ENCODE measurements around the gene ABCC3.

The ABCC3 gene

GRCh38 chr17:50686494-50687199, 52.0 kb downstream of the ABCC3 start:
- peak; percentile 17 for DNase-seq (ENCODE audit: low spot score)
- TF ChIP-seq CTCF (IDR thresholded peaks at IDR 0.05; ENCODE audit: borderline replicate concordance, control extremely low read depth, extremely low read depth, insufficient read depth, missing control alignments) = no peak
- in situ Hi-C loops (cut with MboI; ENCODE audit: low sequenced_read_pairs, unreplicated experiment) = no loop called here

- DNase-seq (ENCODE audit: low spot score) = peak; percentile 16
- in situ Hi-C loops (cut with MboI; ENCODE audit: low sequenced_read_pairs, unreplicated experiment) = no loop called here
Observed at GRCh38 chr17:50687200-50688066, 52.8 kb downstream of the ABCC3 start.

GRCh38 chr17:50688245-50688644, 53.6 kb downstream of the ABCC3 start:
- no peak for TF ChIP-seq CTCF (IDR thresholded peaks at IDR 0.05; ENCODE audit: borderline replicate concordance, control extremely low read depth, extremely low read depth, insufficient read depth, missing control alignments)
- DNase-seq (ENCODE audit: low spot score) = no peak
- in situ Hi-C loops (cut with MboI; ENCODE audit: low sequenced_read_pairs, unreplicated experiment) = no loop called here

More at GRCh38 chr17:50687200-50688066, 52.8 kb downstream of the ABCC3 start:
- TF ChIP-seq CTCF (IDR thresholded peaks at IDR 0.05; ENCODE audit: borderline replicate concordance, control extremely low read depth, extremely low read depth, insufficient read depth, missing control alignments) = no peak

GRCh38 chr17:50689251-50689650, 54.6 kb downstream of the ABCC3 start:
- in situ Hi-C loops (cut with MboI; ENCODE audit: low sequenced_read_pairs, unreplicated experiment) = no loop called here
- no peak for TF ChIP-seq CTCF (IDR thresholded peaks at IDR 0.05; ENCODE audit: borderline replicate concordance, control extremely low read depth, extremely low read depth, insufficient read depth, missing control alignments)
- peak; percentile 13 for DNase-seq (ENCODE audit: low spot score)

- no peak for TF ChIP-seq CTCF (IDR thresholded peaks at IDR 0.05; ENCODE audit: borderline replicate concordance, control extremely low read depth, extremely low read depth, insufficient read depth, missing control alignments)
- in situ Hi-C loops (cut with MboI; ENCODE audit: low sequenced_read_pairs, unreplicated experiment) = no loop called here
- peak; percentile 25 for DNase-seq (ENCODE audit: low spot score)
Observed at GRCh38 chr17:50689956-50690886, 55.5 kb downstream of the ABCC3 start.
